GM12892 (cell line): ENCODE data around the gene CEP41.

ENCODE experiments used
- POLR2A ChIP-seq: IDR thresholded peaks from 2 replicates; pipeline ENCODE4 v1.6.1; 2011; ENCODE audit warnings: low read depth, low read length, control low read depth
- TAF1 ChIP-seq: IDR thresholded peaks from 2 replicates; pipeline ENCODE4 v1.6.1; 2011; ENCODE audit warnings: low read depth, mild to moderate bottlenecking, control low read depth, low read length, borderline replicate concordance

DNA sequence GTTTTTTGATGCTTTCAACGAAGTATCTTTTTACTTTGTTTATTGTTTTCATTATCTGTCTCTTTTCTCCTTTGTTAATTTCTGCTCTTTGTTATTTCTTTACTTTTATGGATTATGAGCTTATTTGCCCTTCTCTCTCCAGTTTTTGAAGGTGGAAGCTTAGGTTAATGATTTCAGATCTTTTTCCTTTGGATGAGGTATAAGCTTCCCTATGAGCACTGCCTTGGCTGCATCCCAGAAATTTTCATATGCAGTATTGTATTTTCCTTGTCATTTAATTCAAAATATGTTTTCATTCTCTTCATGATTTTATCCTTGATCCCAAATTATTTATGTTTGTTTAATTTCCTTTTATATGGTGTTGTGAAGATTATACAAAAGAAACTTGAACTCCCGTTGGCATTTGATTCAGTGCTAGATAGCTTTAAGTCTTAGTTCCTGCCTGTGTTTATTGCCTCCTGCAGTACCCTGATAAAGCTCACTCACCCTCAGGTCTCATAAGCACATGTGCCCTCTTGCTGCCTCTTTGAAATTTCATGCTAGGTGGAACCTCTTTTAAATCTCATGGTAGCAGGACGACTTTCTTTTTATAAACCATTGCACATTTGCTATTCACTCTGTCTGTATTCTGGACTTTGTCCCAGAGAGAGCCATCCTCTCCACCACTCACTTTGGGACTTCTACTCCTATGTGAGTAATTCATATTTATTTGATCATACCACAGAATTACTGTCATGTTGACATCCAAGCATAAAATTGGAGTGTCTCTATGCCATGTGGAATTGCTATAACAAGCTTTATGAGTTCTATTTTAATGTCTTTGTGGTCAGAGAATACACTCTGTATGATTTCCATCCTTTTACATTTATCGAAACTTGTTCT, 23.0 kb upstream of the CEP41 start:
- TF ChIP-seq POLR2A: no peak
- TF ChIP-seq TAF1: no peak
